ENCODE data around the gene RPH3AL. TPM values are rescaled to one million over a fixed set of nuclear protein-coding genes. Genes with fewer than 3 reads are reported as not detected.

RPH3AL gene
- polyA plus RNA-seq, 3 donors, result 0.71 to 1.9 (median 1.5) TPM

GRCh38 chr17:219696-220095, 132.9 kb downstream of the RPH3AL start:
- no peaks in the 10 kb centered on the region for H4K20me1 ChIP-seq (ENCODE audit: insufficient read depth, low read length)
- peaks cover 5 to 26% of the 10 kb centered on the region in 2 donors for H3K4me1 ChIP-seq (ENCODE audit: control insufficient read depth in 1 of 2, insufficient read depth in 2 of 2, low read length in 2 of 2)
- peak overlapping the region in 1 of 2 donors; percentile 57 for H3K27ac ChIP-seq (ENCODE audit: low read depth in 1 of 2, low read length in 2 of 2)
- Mint-ChIP-seq H3K4me3 (no peak overlapping the region), H3K27me3 (ENCODE audit: low read depth in 3 of 3) (peaks cover 2 to 5% (median 4%) of the 10 kb centered on the region in 3 donors), H3K4me1 (peaks cover 21% of the 10 kb centered on the region), H3K27ac (peak overlapping the region in 3 of 7 donors; percentile 5 to 68 (median 32)), H3K9me3 (peaks cover 0 to 5% (median 1%) of the 10 kb centered on the region in 7 donors), H3K36me3 (no peaks in the 10 kb centered on the region)
- no peaks in the 10 kb centered on the region for H3K79me2 ChIP-seq (ENCODE audit: insufficient read depth, low read length)
- no peaks in the 10 kb centered on the region for H3K27me3 ChIP-seq (ENCODE audit: control insufficient read depth in 2 of 2, insufficient read depth in 2 of 2, low read length in 2 of 2)
- no peak overlapping the region for H2AFZ ChIP-seq (ENCODE audit: insufficient read depth, low read depth, low read length, poor library complexity, severe bottlenecking)
- H3K9ac ChIP-seq (ENCODE audit: insufficient read depth, low read length, poor library complexity, severe bottlenecking), result no peak overlapping the region
- H3K4me3 ChIP-seq (replicated peaks in 1 of 3; ENCODE audit: low read depth in 2 of 3, low read length in 3 of 3), result no peak overlapping the region
- no peak overlapping the region for H3K4me2 ChIP-seq (replicated peaks; ENCODE audit: extremely low read depth, low read length, poor library complexity, severe bottlenecking)
- H3K36me3 ChIP-seq (replicated peaks in 1 of 2; ENCODE audit: control insufficient read depth in 1 of 2, insufficient read depth in 2 of 2, low read length in 2 of 2), result no peaks in the 10 kb centered on the region
- 86% methylated on average over 9 of the region's 10 CpGs for WGBS (ENCODE audit: insufficient coverage)
- no peak for TF ChIP-seq CTCF (IDR thresholded peaks at IDR 0.05)
- H3K9me3 ChIP-seq (replicated peaks in 1 of 2; ENCODE audit: control insufficient read depth in 1 of 2, insufficient read depth in 1 of 2, low read length in 2 of 2), result no peaks in the 10 kb centered on the region
- intact Hi-C loops (cut with micrococcal nuclease), result loop anchor here in 1 of 2 donors (10.0 kb wide), 1 partner anchor 1205 kb away; no protein-coding TSS in a partner anchor
- no peak for DNase-seq

GRCh38 chr17:218432-219110, 134.0 kb downstream of the RPH3AL start:
- H3K27ac Mint-ChIP-seq, result peak overlapping the region in 1 of 7 donors; percentile 25
- no peaks in the 10 kb centered on the region for H3K79me2 ChIP-seq (ENCODE audit: insufficient read depth, low read length)
- no peaks in the 10 kb centered on the region for H3K36me3 Mint-ChIP-seq
- H3K9me3 Mint-ChIP-seq, result peaks cover 0 to 2% (median 0%) of the 10 kb centered on the region in 7 donors
- WGBS (ENCODE audit: insufficient coverage), result 86% methylated on average over 4 of the region's 8 CpGs
- intact Hi-C loops (cut with micrococcal nuclease), result no loop called here
- H3K27me3 Mint-ChIP-seq (ENCODE audit: low read depth in 3 of 3), result peaks cover 2 to 4% (median 2%) of the 10 kb centered on the region in 3 donors
- no peak overlapping the region for H3K4me3 ChIP-seq (replicated peaks in 1 of 3; ENCODE audit: low read depth in 2 of 3, low read length in 3 of 3)
- H3K4me1 ChIP-seq (ENCODE audit: control insufficient read depth in 1 of 2, insufficient read depth in 2 of 2, low read length in 2 of 2), result peaks cover 5 to 26% of the 10 kb centered on the region in 2 donors
- H3K9me3 ChIP-seq (replicated peaks in 1 of 2; ENCODE audit: control insufficient read depth in 1 of 2, insufficient read depth in 1 of 2, low read length in 2 of 2), result no peaks in the 10 kb centered on the region
- H3K4me2 ChIP-seq (replicated peaks; ENCODE audit: extremely low read depth, low read length, poor library complexity, severe bottlenecking), result no peak overlapping the region
- H3K27ac ChIP-seq (ENCODE audit: low read depth in 1 of 2, low read length in 2 of 2), result peak overlapping the region in 1 of 2 donors; percentile 57
- TF ChIP-seq CTCF (IDR thresholded peaks at IDR 0.05), result no peak
- no peak overlapping the region for H2AFZ ChIP-seq (ENCODE audit: insufficient read depth, low read depth, low read length, poor library complexity, severe bottlenecking)
- no peak overlapping the region for H3K9ac ChIP-seq (ENCODE audit: insufficient read depth, low read length, poor library complexity, severe bottlenecking)
- no peak for DNase-seq
- no peak overlapping the region for H3K4me3 Mint-ChIP-seq
- H3K4me1 Mint-ChIP-seq, result peaks cover 21% of the 10 kb centered on the region
- H4K20me1 ChIP-seq (ENCODE audit: insufficient read depth, low read length), result no peaks in the 10 kb centered on the region
- no peaks in the 10 kb centered on the region for H3K36me3 ChIP-seq (replicated peaks in 1 of 2; ENCODE audit: control insufficient read depth in 1 of 2, insufficient read depth in 2 of 2, low read length in 2 of 2)
- no peaks in the 10 kb centered on the region for H3K27me3 ChIP-seq (ENCODE audit: control insufficient read depth in 2 of 2, insufficient read depth in 2 of 2, low read length in 2 of 2)
